ENCODE results near the gene THRSP.

THRSP gene

GRCh38 chr11:78097666-78098385, 34.2 kb downstream of the THRSP start:
- Histone ChIP-seq H3K27me3 (replicated peaks) (no peaks in the 10 kb centered on the region), H3K36me3 (replicated peaks) (peaks cover 10% of the 10 kb centered on the region), H3K27ac (no peak overlapping the region), H3K4me3 (ENCODE audit: low read depth, low read length) (no peak overlapping the region)
- no peak for TF ChIP-seq CTCF (IDR thresholded peaks at IDR 0.05; ENCODE audit: low read depth, low read length, missing control alignments)
- in situ Hi-C loops (cut with HindIII; ENCODE audit: low pct_ligation_motif_present, low sequenced_read_pairs) = no loop called here
- DNase-seq = no peak

GRCh38 chr11:78099666-78100065, 36.0 kb downstream of the THRSP start:
- peaks cover 10% of the 10 kb centered on the region for H3K36me3 ChIP-seq (replicated peaks)
- no peak overlapping the region for H3K27ac ChIP-seq
- no peak for TF ChIP-seq CTCF (IDR thresholded peaks at IDR 0.05; ENCODE audit: low read depth, low read length, missing control alignments)
- in situ Hi-C loops (cut with HindIII; ENCODE audit: low pct_ligation_motif_present, low sequenced_read_pairs) = no loop called here
- no peaks in the 10 kb centered on the region for H3K27me3 ChIP-seq (replicated peaks)
- H3K4me3 ChIP-seq (ENCODE audit: low read depth, low read length) = no peak overlapping the region
- no peak for DNase-seq

GRCh38 chr11:78100261-78100660, 36.6 kb downstream of the THRSP start:
- in situ Hi-C loops (cut with HindIII; ENCODE audit: low pct_ligation_motif_present, low sequenced_read_pairs) = no loop called here
- Histone ChIP-seq H3K4me3 (ENCODE audit: low read depth, low read length) (no peak overlapping the region), H3K27me3 (replicated peaks) (no peaks in the 10 kb centered on the region), H3K27ac (no peak overlapping the region), H3K36me3 (replicated peaks) (peaks cover 10% of the 10 kb centered on the region)
- TF ChIP-seq CTCF (IDR thresholded peaks at IDR 0.05; ENCODE audit: low read depth, low read length, missing control alignments) = no peak
- no peak for DNase-seq

GRCh38 chr11:78100676-78101472, 37.2 kb downstream of the THRSP start:
- in situ Hi-C loops (cut with HindIII; ENCODE audit: low pct_ligation_motif_present, low sequenced_read_pairs) = no loop called here
- peaks cover 10% of the 10 kb centered on the region for H3K36me3 ChIP-seq (replicated peaks)

More at GRCh38 chr11:78100676-78101472, 37.2 kb downstream of the THRSP start:
- no peak overlapping the region for H3K27ac ChIP-seq
- no peak for DNase-seq
- no peaks in the 10 kb centered on the region for H3K27me3 ChIP-seq (replicated peaks)
- no peak overlapping the region for H3K4me3 ChIP-seq (ENCODE audit: low read depth, low read length)
- TF ChIP-seq CTCF (IDR thresholded peaks at IDR 0.05; ENCODE audit: low read depth, low read length, missing control alignments) = no peak

Measured in brain microvascular endothelial cell (primary cell).